ENCODE measurements around the gene PIK3IP1. TPM values are rescaled to one million over a fixed set of nuclear protein-coding genes. Genes with fewer than 3 reads are reported as not detected.
A peak's percentile ranks its signal among the peaks of the same experiment; 100 is the strongest.

Gene PIK3IP1
- total and polyA plus RNA-seq, 2 donors (not counting 3 experiments of a cell fraction or from before 2014, with no cell fraction given), result 7.7 to 13.2 TPM

- Histone ChIP-seq H4K20me1 (replicated peaks; ENCODE audit: control insufficient read depth, extremely low read depth, insufficient read depth, low read length) (no peaks in the 10 kb centered on the region), H3K4me3 (replicated peaks in 1 of 3; ENCODE audit: insufficient read depth in 1 of 3, low read depth in 1 of 3, low read length in 3 of 3) (no peak overlapping the region), H3K4me1 (ENCODE audit: control insufficient read depth, extremely low read depth, insufficient read depth, low read length) (peaks cover 8% of the 10 kb centered on the region), H3K9me1 (replicated peaks; ENCODE audit: control insufficient read depth, extremely low read depth, insufficient read depth, low read length) (no peaks in the 10 kb centered on the region), H3K4me2 (ENCODE audit: insufficient read depth, low read length) (no peak overlapping the region), H3K79me2 (ENCODE audit: control insufficient read depth, insufficient read depth, low read length) (peaks cover 31% of the 10 kb centered on the region), H3K27me3 (ENCODE audit: control insufficient read depth in 2 of 2, insufficient read depth in 2 of 2, low read length in 2 of 2) (no peaks in the 10 kb centered on the region), H3K36me3 (ENCODE audit: control insufficient read depth in 2 of 2, extremely low read depth in 1 of 2, insufficient read depth in 2 of 2, low read length in 2 of 2) (peaks cover 5 to 7% of the 10 kb centered on the region in 2 experiments), H3K9ac (replicated peaks; ENCODE audit: extremely low read depth, insufficient read depth, low read length) (no peak overlapping the region), H2AFZ (ENCODE audit: low read depth, low read length) (no peak overlapping the region), H3K27ac (ENCODE audit: insufficient read depth, low read depth, low read length) (peak overlapping the region; percentile 32), H3K9me3 (replicated peaks; ENCODE audit: control insufficient read depth, insufficient read depth, low read length) (no peaks in the 10 kb centered on the region)
- no TSS peak for BruUV-seq (replicated peaks)
- FAIRE-seq (peak; percentile 73), DNase-seq (ENCODE audit: low read depth, low spot score) (peak; percentile 82)
- intact Hi-C loops (cut with micrococcal nuclease), result no loop called here
- TF ChIP-seq POLR2A (IDR thresholded peaks at IDR 0.05; ENCODE audit: low read depth, low read length) (no peak), CTCF (IDR thresholded peaks at IDR 0.05; ENCODE audit: extremely low read depth in 1 of 2, insufficient read depth in 1 of 2, low read depth in 1 of 2, low read length in 2 of 2) (peak in 1 of 2 donors; percentile 27)
- dilution Hi-C loops (cut with MboI; ENCODE audit: extremely low pct_ligation_motif_present, low sequenced_read_pairs), result no loop called here
- ChIA-PET CTCF (interaction anchor here (0.8 to 2.0 kb wide), 10 partner anchors 10 to 161 kb away, joined by 3 to 25 read pairs (median 4); partner anchors contain the start of genes LIMK2 and SELENOM), POLR2A (no interaction called here)
Observed at GRCh38 chr22:31253949-31254348, 38.3 kb downstream of the PIK3IP1 start.

DNA sequence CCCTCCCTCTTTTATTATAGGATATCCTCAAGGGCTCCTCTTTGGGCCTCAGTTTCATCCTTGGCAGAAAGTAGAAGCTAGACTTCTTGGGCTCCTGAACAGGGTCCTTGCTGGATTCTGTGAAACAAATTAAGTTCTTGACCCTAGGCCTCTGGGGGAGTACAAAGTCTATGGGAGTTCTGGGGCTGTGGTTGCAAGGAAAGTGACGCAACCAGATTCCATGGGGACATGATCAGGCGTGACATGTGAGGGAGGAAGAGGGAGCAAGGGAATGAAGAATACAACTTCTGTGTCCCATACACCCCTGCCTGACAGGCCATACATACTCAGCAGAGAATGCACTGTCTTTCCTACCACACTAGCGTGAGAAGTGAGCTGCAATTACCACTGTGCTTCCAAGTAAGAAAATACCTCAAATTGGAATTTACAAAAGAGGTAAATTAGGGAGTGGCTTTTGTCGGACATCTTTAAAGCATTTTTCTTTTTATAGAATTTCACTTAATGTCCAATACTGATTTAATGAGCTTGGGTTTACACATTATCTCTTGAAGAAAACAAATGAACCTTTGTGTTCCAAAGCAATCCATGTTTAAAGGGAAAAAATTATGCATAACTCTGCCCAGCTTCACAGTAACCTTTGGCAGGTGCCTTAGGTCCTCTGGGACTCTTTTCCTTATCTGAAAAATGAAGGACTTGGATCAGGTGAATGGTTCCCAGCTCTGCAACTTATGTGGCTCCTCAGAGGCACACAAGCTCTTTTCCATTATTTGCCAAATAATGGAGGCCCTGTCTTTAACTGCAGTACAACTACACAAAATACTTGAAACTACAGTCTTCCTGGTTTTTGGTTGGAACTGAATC is 41.3 kb downstream of the PIK3IP1 start:
- TF ChIP-seq MAX (IDR thresholded peaks at IDR 0.05; ENCODE audit: insufficient read depth, insufficient read length) (no peak), POLR2A (IDR thresholded peaks at IDR 0.05; ENCODE audit: low read depth, low read length) (no peak), MYC (IDR thresholded peaks at IDR 0.05; ENCODE audit: low read depth, low read length) (no peak), EZH2 (IDR thresholded peaks at IDR 0.05; ENCODE audit: borderline replicate concordance, low read depth, low read length, severe bottlenecking) (no peak), GATA2 (IDR thresholded peaks at IDR 0.05; ENCODE audit: insufficient read depth, insufficient read length, low read depth, low read length) (no peak), JUN (IDR thresholded peaks at IDR 0.05; ENCODE audit: borderline replicate concordance, insufficient read depth, insufficient read length, low read depth) (no peak), CTCF (IDR thresholded peaks at IDR 0.05; ENCODE audit: extremely low read depth in 1 of 2, insufficient read depth in 1 of 2, low read depth in 1 of 2, low read length in 2 of 2) (no peak), POLR2AphosphoS5 (IDR thresholded peaks at IDR 0.05; ENCODE audit: insufficient read depth, low read depth, low read length) (no peak)
- POLR2A ChIA-PET, result no interaction called here

More for the DNA sequence above, 41.3 kb downstream of the PIK3IP1 start:
- Histone ChIP-seq H3K4me2 (ENCODE audit: insufficient read depth, low read length) (no peak overlapping the region), H3K36me3 (ENCODE audit: control insufficient read depth in 2 of 2, extremely low read depth in 1 of 2, insufficient read depth in 2 of 2, low read length in 2 of 2) (peaks cover 4% of the 10 kb centered on the region in 2 experiments), H4K20me1 (replicated peaks; ENCODE audit: control insufficient read depth, extremely low read depth, insufficient read depth, low read length) (no peaks in the 10 kb centered on the region), H3K27ac (ENCODE audit: insufficient read depth, low read depth, low read length) (no peak overlapping the region), H3K9me1 (replicated peaks; ENCODE audit: control insufficient read depth, extremely low read depth, insufficient read depth, low read length) (no peaks in the 10 kb centered on the region), H3K4me1 (ENCODE audit: control insufficient read depth, extremely low read depth, insufficient read depth, low read length) (peaks cover 14% of the 10 kb centered on the region), H3K27me3 (ENCODE audit: control insufficient read depth in 2 of 2, insufficient read depth in 2 of 2, low read length in 2 of 2) (no peaks in the 10 kb centered on the region), H3K9ac (replicated peaks; ENCODE audit: extremely low read depth, insufficient read depth, low read length) (no peak overlapping the region), H3K79me2 (ENCODE audit: control insufficient read depth, insufficient read depth, low read length) (peaks cover 50% of the 10 kb centered on the region), H3K4me3 (replicated peaks in 1 of 3; ENCODE audit: insufficient read depth in 1 of 3, low read depth in 1 of 3, low read length in 3 of 3) (no peak overlapping the region), H3K9me3 (replicated peaks; ENCODE audit: control insufficient read depth, insufficient read depth, low read length) (no peaks in the 10 kb centered on the region), H2AFZ (ENCODE audit: low read depth, low read length) (no peak overlapping the region)
- CTCF ChIA-PET, result interaction anchor here (1.5 to 14.3 kb wide), 3 partner anchors 22 to 143 kb away, joined by 6 to 169 read pairs (median 8); partner anchors contain the start of genes LIMK2 and SELENOM
- DNase-seq (ENCODE audit: low read depth, low spot score), result no peak
- intact Hi-C loops (cut with micrococcal nuclease) (no loop called here), dilution Hi-C loops (cut with MboI; ENCODE audit: extremely low pct_ligation_motif_present, low sequenced_read_pairs) (no loop called here)
- no TSS peak for BruUV-seq (replicated peaks)
- no peak for FAIRE-seq
